Measurements from ENCODE around the gene HLA-DRB5. TPM values are rescaled to one million over a fixed set of nuclear protein-coding genes. Genes with fewer than 3 reads are reported as not detected.
"Not testable (repeated sequence)": the region's sequence is repeated elsewhere in the genome, so short reads cannot be mapped to it uniquely, and the experiment has no call there.

HLA-DRB5 gene
- total RNA-seq (ENCODE audit: low replicate concordance): 9.2 and 22.1 TPM in 2 replicates
- long read RNA-seq, partial matches to known transcripts: 27 of 43 reads
- long read RNA-seq, other reads (novel, unspliced or antisense): 13 of 43 reads

- Mint-ChIP-seq H3K27ac (no peak within 1 kb of the TSS), H3K4me3 (no peak within 1 kb of the TSS), H3K9me3 (no peaks in the 10 kb centered on the region), H3K36me3 (no peaks in the 10 kb centered on the region), H3K27me3 (peaks cover 24% of the 10 kb centered on the region), H3K4me1 (ENCODE audit: unreplicated experiment) (no peaks in the 10 kb centered on the region)
- TF ChIP-seq CTCF (conservative IDR thresholded peaks at IDR 0.05): no peak
- DNase-seq (ENCODE audit: extremely low spot score, unreplicated experiment): no peak
Observed at GRCh38 chr6:32529697-32530430, at the start of gene HLA-DRB5. TSS of gene HLA-DRB5 (minus strand) at chr6:32530287. CDS start at chr6:32530224, 63 bp downstream.

GRCh38 chr6:32578962-32579361 is 48.9 kb upstream of the HLA-DRB5 start:
- Mint-ChIP-seq H3K36me3 (peaks cover 6% of the 10 kb centered on the region), H3K4me3 (no peak overlapping the region), H3K4me1 (ENCODE audit: unreplicated experiment) (peaks cover 5% of the 10 kb centered on the region), H3K27ac (no peak overlapping the region), H3K9me3 (no peaks in the 10 kb centered on the region), H3K27me3 (peaks cover 11% of the 10 kb centered on the region)
- TF ChIP-seq CTCF (conservative IDR thresholded peaks at IDR 0.05): no peak
- DNase-seq (ENCODE audit: extremely low spot score, unreplicated experiment): no peak

GRCh38 chr6:32577493-32577892 is 47.4 kb upstream of the HLA-DRB5 start:
- not testable (repeated sequence) for H3K4me3 Mint-ChIP-seq; H3K4me1 Mint-ChIP-seq (ENCODE audit: unreplicated experiment); H3K27ac Mint-ChIP-seq; H3K27me3 Mint-ChIP-seq; H3K9me3 Mint-ChIP-seq; DNase-seq (ENCODE audit: extremely low spot score, unreplicated experiment); H3K36me3 Mint-ChIP-seq

- Mint-ChIP-seq H3K4me3 (no peak overlapping the region), H3K27ac (no peak overlapping the region), H3K36me3 (peaks cover 6% of the 10 kb centered on the region), H3K9me3 (no peaks in the 10 kb centered on the region), H3K27me3 (peaks cover 5% of the 10 kb centered on the region), H3K4me1 (ENCODE audit: unreplicated experiment) (no peaks in the 10 kb centered on the region)
- no peak for TF ChIP-seq CTCF (conservative IDR thresholded peaks at IDR 0.05)
- no peak for DNase-seq (ENCODE audit: extremely low spot score, unreplicated experiment)
Observed at GRCh38 chr6:32576250-32576649, 46.2 kb upstream of the HLA-DRB5 start.

- no peak overlapping the region for H3K27ac Mint-ChIP-seq
- TF ChIP-seq CTCF (conservative IDR thresholded peaks at IDR 0.05): no peak
- H3K9me3 Mint-ChIP-seq: no peaks in the 10 kb centered on the region
- peaks cover 4% of the 10 kb centered on the region for H3K4me1 Mint-ChIP-seq (ENCODE audit: unreplicated experiment)
- no peak overlapping the region for H3K4me3 Mint-ChIP-seq
- H3K36me3 Mint-ChIP-seq: no peaks in the 10 kb centered on the region
- DNase-seq (ENCODE audit: extremely low spot score, unreplicated experiment): no peak
- H3K27me3 Mint-ChIP-seq: peaks cover 5% of the 10 kb centered on the region
Observed at GRCh38 chr6:32570363-32570905, 40.3 kb upstream of the HLA-DRB5 start.

- H3K4me3 Mint-ChIP-seq: no peak overlapping the region
- no peak overlapping the region for H3K27ac Mint-ChIP-seq
- no peaks in the 10 kb centered on the region for H3K36me3 Mint-ChIP-seq
Observed at GRCh38 chr6:32568561-32568960, 38.5 kb upstream of the HLA-DRB5 start.

More at GRCh38 chr6:32568561-32568960, 38.5 kb upstream of the HLA-DRB5 start:
- no peaks in the 10 kb centered on the region for H3K9me3 Mint-ChIP-seq
- no peak for DNase-seq (ENCODE audit: extremely low spot score, unreplicated experiment)
- H3K4me1 Mint-ChIP-seq (ENCODE audit: unreplicated experiment): peaks cover 4% of the 10 kb centered on the region
- peaks cover 5% of the 10 kb centered on the region for H3K27me3 Mint-ChIP-seq
- TF ChIP-seq CTCF (conservative IDR thresholded peaks at IDR 0.05): no peak
